Measurements from ENCODE around the gene MEIKIN.

MEIKIN gene

GRCh38 chr5:131984956-131985665, 39.6 kb upstream of the MEIKIN start:
- Histone ChIP-seq H3K27ac (ENCODE audit: low read length) (no peak overlapping the region), H3K36me3 (ENCODE audit: control insufficient read depth, low read depth, low read length) (no peaks in the 10 kb centered on the region), H3K27me3 (ENCODE audit: control insufficient read depth, insufficient read depth, low read length) (no peaks in the 10 kb centered on the region), H3K4me3 (ENCODE audit: low read length) (no peak overlapping the region), H3K9me3 (ENCODE audit: control insufficient read depth, low read depth, low read length) (no peaks in the 10 kb centered on the region), H3K9ac (ENCODE audit: low read length) (no peak overlapping the region), H3K4me1 (ENCODE audit: control insufficient read depth, low read depth, low read length) (no peaks in the 10 kb centered on the region)

- Histone ChIP-seq H3K9ac (ENCODE audit: low read length) (no peak overlapping the region), H3K27ac (ENCODE audit: low read length) (no peak overlapping the region), H3K36me3 (ENCODE audit: control insufficient read depth, low read depth, low read length) (no peaks in the 10 kb centered on the region), H3K27me3 (ENCODE audit: control insufficient read depth, insufficient read depth, low read length) (no peaks in the 10 kb centered on the region), H3K4me3 (ENCODE audit: low read length) (no peak overlapping the region), H3K4me1 (ENCODE audit: control insufficient read depth, low read depth, low read length) (no peaks in the 10 kb centered on the region), H3K9me3 (ENCODE audit: control insufficient read depth, low read depth, low read length) (no peaks in the 10 kb centered on the region)
These were observed 37.8 kb upstream of the MEIKIN start for GRCh38 chr5:131983244-131983771.

- Histone ChIP-seq H3K9me3 (ENCODE audit: control insufficient read depth, low read depth, low read length) (no peaks in the 10 kb centered on the region), H3K4me3 (ENCODE audit: low read length) (no peak overlapping the region), H3K4me1 (ENCODE audit: control insufficient read depth, low read depth, low read length) (no peaks in the 10 kb centered on the region), H3K27ac (ENCODE audit: low read length) (no peak overlapping the region), H3K9ac (ENCODE audit: low read length) (no peak overlapping the region), H3K27me3 (ENCODE audit: control insufficient read depth, insufficient read depth, low read length) (no peaks in the 10 kb centered on the region), H3K36me3 (ENCODE audit: control insufficient read depth, low read depth, low read length) (no peaks in the 10 kb centered on the region)
These were observed 36.1 kb upstream of the MEIKIN start for GRCh38 chr5:131981516-131981915.

- no peak overlapping the region for H3K27ac ChIP-seq (ENCODE audit: low read length)
- no peak overlapping the region for H3K9ac ChIP-seq (ENCODE audit: low read length)
- no peak overlapping the region for H3K4me3 ChIP-seq (ENCODE audit: low read length)
- no peaks in the 10 kb centered on the region for H3K4me1 ChIP-seq (ENCODE audit: control insufficient read depth, low read depth, low read length)
- H3K9me3 ChIP-seq (ENCODE audit: control insufficient read depth, low read depth, low read length) = no peaks in the 10 kb centered on the region
- no peaks in the 10 kb centered on the region for H3K36me3 ChIP-seq (ENCODE audit: control insufficient read depth, low read depth, low read length)
- no peaks in the 10 kb centered on the region for H3K27me3 ChIP-seq (ENCODE audit: control insufficient read depth, insufficient read depth, low read length)
These were observed 35.2 kb upstream of the MEIKIN start for GRCh38 chr5:131980696-131981095.

GRCh38 chr5:131979816-131980215, 34.4 kb upstream of the MEIKIN start:
- Histone ChIP-seq H3K27me3 (ENCODE audit: control insufficient read depth, insufficient read depth, low read length) (no peaks in the 10 kb centered on the region), H3K4me3 (ENCODE audit: low read length) (no peak overlapping the region), H3K27ac (ENCODE audit: low read length) (no peak overlapping the region), H3K9ac (ENCODE audit: low read length) (no peak overlapping the region), H3K36me3 (ENCODE audit: control insufficient read depth, low read depth, low read length) (no peaks in the 10 kb centered on the region), H3K9me3 (ENCODE audit: control insufficient read depth, low read depth, low read length) (no peaks in the 10 kb centered on the region), H3K4me1 (ENCODE audit: control insufficient read depth, low read depth, low read length) (peaks cover 7% of the 10 kb centered on the region)

- H3K27me3 ChIP-seq (ENCODE audit: control insufficient read depth, insufficient read depth, low read length) = no peaks in the 10 kb centered on the region
- no peak overlapping the region for H3K4me3 ChIP-seq (ENCODE audit: low read length)
- no peaks in the 10 kb centered on the region for H3K36me3 ChIP-seq (ENCODE audit: control insufficient read depth, low read depth, low read length)
- H3K9me3 ChIP-seq (ENCODE audit: control insufficient read depth, low read depth, low read length) = no peaks in the 10 kb centered on the region
- no peak overlapping the region for H3K9ac ChIP-seq (ENCODE audit: low read length)
- H3K4me1 ChIP-seq (ENCODE audit: control insufficient read depth, low read depth, low read length) = peaks cover 9% of the 10 kb centered on the region
- H3K27ac ChIP-seq (ENCODE audit: low read length) = no peak overlapping the region
These were observed 31.7 kb upstream of the MEIKIN start for GRCh38 chr5:131977212-131977604.

GRCh38 chr5:131976414-131977211, 31.1 kb upstream of the MEIKIN start:
- Histone ChIP-seq H3K4me3 (ENCODE audit: low read length) (no peak overlapping the region), H3K9ac (ENCODE audit: low read length) (no peak overlapping the region), H3K27ac (ENCODE audit: low read length) (no peak overlapping the region), H3K4me1 (ENCODE audit: control insufficient read depth, low read depth, low read length) (peaks cover 9% of the 10 kb centered on the region), H3K27me3 (ENCODE audit: control insufficient read depth, insufficient read depth, low read length) (no peaks in the 10 kb centered on the region), H3K36me3 (ENCODE audit: control insufficient read depth, low read depth, low read length) (no peaks in the 10 kb centered on the region), H3K9me3 (ENCODE audit: control insufficient read depth, low read depth, low read length) (no peaks in the 10 kb centered on the region)

GRCh38 chr5:131974956-131975726, 29.7 kb upstream of the MEIKIN start:
- Histone ChIP-seq H3K27ac (ENCODE audit: low read length) (no peak overlapping the region), H3K9ac (ENCODE audit: low read length) (no peak overlapping the region), H3K9me3 (ENCODE audit: control insufficient read depth, low read depth, low read length) (no peaks in the 10 kb centered on the region), H3K4me1 (ENCODE audit: control insufficient read depth, low read depth, low read length) (peaks cover 14% of the 10 kb centered on the region), H3K27me3 (ENCODE audit: control insufficient read depth, insufficient read depth, low read length) (no peaks in the 10 kb centered on the region), H3K4me3 (ENCODE audit: low read length) (no peak overlapping the region), H3K36me3 (ENCODE audit: control insufficient read depth, low read depth, low read length) (no peaks in the 10 kb centered on the region)

GRCh38 chr5:131974622-131974955, 29.1 kb upstream of the MEIKIN start:
- H3K36me3 ChIP-seq (ENCODE audit: control insufficient read depth, low read depth, low read length) = no peaks in the 10 kb centered on the region
- H3K27me3 ChIP-seq (ENCODE audit: control insufficient read depth, insufficient read depth, low read length) = no peaks in the 10 kb centered on the region
- no peak overlapping the region for H3K4me3 ChIP-seq (ENCODE audit: low read length)
- H3K4me1 ChIP-seq (ENCODE audit: control insufficient read depth, low read depth, low read length) = peaks cover 14% of the 10 kb centered on the region
- H3K27ac ChIP-seq (ENCODE audit: low read length) = no peak overlapping the region
- no peaks in the 10 kb centered on the region for H3K9me3 ChIP-seq (ENCODE audit: control insufficient read depth, low read depth, low read length)
- H3K9ac ChIP-seq (ENCODE audit: low read length) = no peak overlapping the region

- no peaks in the 10 kb centered on the region for H3K9me3 ChIP-seq (ENCODE audit: control insufficient read depth, low read depth, low read length)
These were observed 28.6 kb upstream of the MEIKIN start for GRCh38 chr5:131974016-131974415.

GRCh38 chr5:131973089-131973712, 27.7 kb upstream of the MEIKIN start:
- no peak overlapping the region for H3K4me3 ChIP-seq (ENCODE audit: low read length)
- H3K36me3 ChIP-seq (ENCODE audit: control insufficient read depth, low read depth, low read length) = no peaks in the 10 kb centered on the region
- H3K9me3 ChIP-seq (ENCODE audit: control insufficient read depth, low read depth, low read length) = no peaks in the 10 kb centered on the region
- no peak overlapping the region for H3K27ac ChIP-seq (ENCODE audit: low read length)
- H3K9ac ChIP-seq (ENCODE audit: low read length) = no peak overlapping the region
- H3K27me3 ChIP-seq (ENCODE audit: control insufficient read depth, insufficient read depth, low read length) = no peaks in the 10 kb centered on the region
- peaks cover 14% of the 10 kb centered on the region for H3K4me1 ChIP-seq (ENCODE audit: control insufficient read depth, low read depth, low read length)

More at GRCh38 chr5:131974016-131974415, 28.6 kb upstream of the MEIKIN start:
- Histone ChIP-seq H3K4me3 (ENCODE audit: low read length) (no peak overlapping the region), H3K4me1 (ENCODE audit: control insufficient read depth, low read depth, low read length) (peaks cover 14% of the 10 kb centered on the region), H3K27ac (ENCODE audit: low read length) (no peak overlapping the region), H3K27me3 (ENCODE audit: control insufficient read depth, insufficient read depth, low read length) (no peaks in the 10 kb centered on the region), H3K36me3 (ENCODE audit: control insufficient read depth, low read depth, low read length) (no peaks in the 10 kb centered on the region), H3K9ac (ENCODE audit: low read length) (no peak overlapping the region)

All from iPS-18a (cell line).